GM23338 (cell line): ENCODE data around the gene RPP40. TPM values are rescaled to one million over a fixed set of nuclear protein-coding genes. Genes with fewer than 3 reads are reported as not detected.
"Not testable (repeated sequence)": the region's sequence is repeated elsewhere in the genome, so short reads cannot be mapped to it uniquely, and the experiment has no call there.

Experiments used
- ATAC-seq: fragments of 200-7000 bp; cut with Tn5 transposase; 3 replicates; pipeline ENCODE4 v1.9.1; 2020
- DNase-seq: peaks from one replicate; pipeline ENCODE4 v3.0.0-alpha.2; 2015; ENCODE audit warnings: low spot score
- H2AFZ ChIP-seq: fragments of 200-600 bp; sonication (generic); 2 replicates; pipeline ENCODE4 v1.8.0; 2016; ENCODE audit warnings: antibody characterized with exemption, mild to moderate bottlenecking, moderate library complexity
- H3F3A ChIP-seq: fragments of 200-600 bp; sonication (generic); replicated peaks from 2 replicates; pipeline ENCODE4 v1.8.0; 2017; ENCODE audit warnings: antibody characterized with exemption, mixed run types, low read depth
- H3K27ac ChIP-seq: fragments of 200-600 bp; sonication (generic); 2 replicates; pipeline ENCODE4 v1.6.1; 2016; ENCODE audit warnings: low read depth
- H3K27me3 ChIP-seq: fragments of 200-600 bp; sonication (generic); 2 replicates; pipeline ENCODE4 v1.8.0; 2016; ENCODE audit warnings: mild to moderate bottlenecking, mixed run types, moderate library complexity; ENCODE audit not compliant: insufficient read depth
- H3K36me3 ChIP-seq: fragments of 200-600 bp; sonication (generic); 2 replicates; pipeline ENCODE4 v1.8.0; 2016; ENCODE audit warnings: mild to moderate bottlenecking; ENCODE audit not compliant: insufficient read depth
- H3K4me1 ChIP-seq: fragments of 200-600 bp; sonication (generic); 2 replicates; pipeline ENCODE4 v1.8.0; 2016; ENCODE audit warnings: mild to moderate bottlenecking, moderate library complexity; ENCODE audit not compliant: insufficient read depth
- H3K4me2 ChIP-seq: fragments of 200-600 bp; sonication (generic); 2 replicates; pipeline ENCODE4 v1.7.1; 2017; ENCODE audit warnings: mixed run types
- H3K4me3 ChIP-seq: fragments of 200-600 bp; sonication (generic); 2 replicates; pipeline ENCODE4 v1.6.1; 2016; ENCODE audit warnings: mixed run types
- H3K79me2 ChIP-seq: fragments of 200-600 bp; sonication (generic); replicated peaks from 2 replicates; pipeline ENCODE4 v1.8.0; 2017; ENCODE audit warnings: mild to moderate bottlenecking; ENCODE audit not compliant: insufficient read depth
- H3K9me2 ChIP-seq: fragments of 200-600 bp; sonication (generic); 2 replicates; pipeline ENCODE4 v1.8.0; 2017; ENCODE audit not compliant: insufficient read depth
- H4K20me1 ChIP-seq: fragments of 200-600 bp; sonication (generic); replicated peaks from 2 replicates; pipeline ENCODE4 v1.8.0; 2017; ENCODE audit warnings: mild to moderate bottlenecking; ENCODE audit not compliant: insufficient read depth
- H3K27ac Mint-ChIP-seq: 2 replicates; pipeline ENCODE4 v1.8.0; 2020; ENCODE audit warnings: inconsistent platforms, mild to moderate bottlenecking, moderate library complexity, mixed read lengths
- H3K27me3 Mint-ChIP-seq: 3 replicates; pipeline ENCODE4 v1.8.0; 2022; ENCODE audit warnings: low read depth, mild to moderate bottlenecking, moderate library complexity, mixed read lengths, inconsistent platforms; ENCODE audit not compliant: insufficient read depth, poor library complexity
- H3K36me3 Mint-ChIP-seq: 3 replicates; pipeline ENCODE4 v1.8.0; 2021; ENCODE audit warnings: low read depth, mild to moderate bottlenecking, inconsistent platforms, moderate library complexity, mixed read lengths
- H3K4me1 Mint-ChIP-seq: 3 replicates; pipeline ENCODE4 v1.8.0; 2020; ENCODE audit warnings: mild to moderate bottlenecking, inconsistent platforms, mixed read lengths
- H3K4me3 Mint-ChIP-seq: 3 replicates; pipeline ENCODE4 v1.8.0; 2021; ENCODE audit warnings: moderate library complexity, mild to moderate bottlenecking, inconsistent platforms, mixed read lengths
- H3K9me3 Mint-ChIP-seq: 3 replicates; pipeline ENCODE4 v1.8.0; 2020; ENCODE audit warnings: moderate library complexity, mild to moderate bottlenecking, inconsistent platforms, mixed read lengths
- EZH2 ChIP-seq: fragments of 200-600 bp; sonication (generic); IDR thresholded peaks from one replicate; pipeline ENCODE4 v1.8.0; 2017; ENCODE audit warnings: antibody characterized with exemption, mild to moderate bottlenecking, low read depth; ENCODE audit not compliant: unreplicated experiment
- EZH2phosphoT487 ChIP-seq: fragments of 200-600 bp; sonication (generic); IDR thresholded peaks from one replicate; pipeline ENCODE4 v1.8.1; 2018; ENCODE audit warnings: antibody characterized with exemption; ENCODE audit not compliant: unreplicated experiment
- POLR2AphosphoS5 ChIP-seq: IDR thresholded peaks from 2 replicates; pipeline ENCODE4 v1.6.1; 2016; ENCODE audit warnings: antibody characterized with exemption, low read depth
- STAT1 ChIP-seq: IDR thresholded peaks from one replicate; pipeline ENCODE4 v1.6.1; 2016; ENCODE audit warnings: antibody characterized with exemption; ENCODE audit not compliant: unreplicated experiment
- ZNF462 ChIP-seq: fragments of 250-450 bp; sonication (Bioruptor Pico); IDR thresholded peaks from 2 replicates; pipeline ENCODE4 v1.5.0; 2020; ENCODE audit warnings: mild to moderate bottlenecking, moderate library complexity
- polyA plus RNA-seq: library from polyadenylated mRNA; unstranded; fragments of >200 nt; fragmentation: Nextera tagmentation; extraction: Ambion mirVana; gene quantifications from 2 replicates; pipeline ENCODE4 v1.2.1, GENCODE V29; 2016
- total RNA-seq: library from RNA; depleted of rRNA; stranded (reverse); fragments of >200 nt; shearing (Covaris generic); gene quantifications from 2 replicates; pipeline ENCODE4 v1.2.3, GENCODE V29; 2014

The RPP40 gene
- total and polyA plus RNA-seq, 2 experiments from 2014 or later, result 39.3 to 40.4 TPM

GRCh38 chr6:5006222-5006621, 2.4 kb upstream of the RPP40 start (continued):
- TF ChIP-seq EZH2phosphoT487, result no peak
- TF ChIP-seq STAT1, result no peak
- no peak for TF ChIP-seq ZNF462 (CRISPR knock-in tag)
- TF ChIP-seq EZH2, result no peak
- no peak for TF ChIP-seq POLR2AphosphoS5

- H3K9me2 ChIP-seq, ATAC-seq, H3K27me3 Mint-ChIP-seq, H3K4me3 Mint-ChIP-seq, H3K4me3 ChIP-seq, H3K27ac ChIP-seq, H3K9me3 Mint-ChIP-seq, H4K20me1 ChIP-seq, H3K4me1 Mint-ChIP-seq, H3K36me3 Mint-ChIP-seq, H3K36me3 ChIP-seq, H3K27me3 ChIP-seq, H3K27ac Mint-ChIP-seq, H2AFZ ChIP-seq, H3K79me2 ChIP-seq, H3K4me1 ChIP-seq, DNase-seq: not testable (repeated sequence)
- Histone ChIP-seq H3K4me2 (peak overlapping the region; percentile 94; the same call in 1 of the 2 replicates), H3F3A (peaks cover 12% of the 10 kb centered on the region; the same call in 1 of the 2 replicates)
Observed at GRCh38 chr6:5005038-5005433, 1.2 kb upstream of the RPP40 start.
